HEK293 (cell line): ENCODE measurements around the gene TBXA2R.

Experiments
- BCL11B ChIP-seq: fragments of 450-650 bp; formaldehyde crosslinking; IDR thresholded peaks from 2 replicates; pipeline ENCODE4 v1.5.1; 2016; ENCODE audit warnings: low read depth, missing biosample characterization, missing genetic modification characterization
- EGR2 ChIP-seq: fragments of 450-650 bp; formaldehyde crosslinking; IDR thresholded peaks from 2 replicates; pipeline ENCODE4 v1.5.1; 2016; ENCODE audit warnings: low read depth, missing biosample characterization, missing genetic modification characterization
- IKZF3 ChIP-seq: fragments of 450-650 bp; IDR thresholded peaks from 2 replicates; pipeline ENCODE4 v1.5.0; 2018; ENCODE audit warnings: missing biosample characterization, mild to moderate bottlenecking, missing genetic modification characterization, moderate library complexity
- KLF1 ChIP-seq: fragments of 450-650 bp; formaldehyde crosslinking; IDR thresholded peaks from 2 replicates; pipeline ENCODE4 v1.5.1; 2016; ENCODE audit warnings: missing biosample characterization, missing genetic modification characterization
- KLF10 ChIP-seq: fragments of 450-650 bp; IDR thresholded peaks from 2 replicates; pipeline ENCODE4 v1.5.1; 2018; ENCODE audit warnings: missing biosample characterization, mild to moderate bottlenecking, missing genetic modification characterization
- OSR2 ChIP-seq: fragments of 450-650 bp; formaldehyde crosslinking; IDR thresholded peaks from 2 replicates; pipeline ENCODE4 v1.5.1; 2016; ENCODE audit warnings: missing biosample characterization, missing genetic modification characterization
- PRDM1 ChIP-seq: fragments of 450-650 bp; formaldehyde crosslinking; IDR thresholded peaks from 2 replicates; pipeline ENCODE4; 2016; ENCODE audit warnings: missing biosample characterization, missing genetic modification characterization
- SCRT2 ChIP-seq: fragments of 450-650 bp; formaldehyde crosslinking; IDR thresholded peaks from 2 replicates; pipeline ENCODE4 v1.5.1; 2016; ENCODE audit warnings: missing biosample characterization, missing genetic modification characterization
- YY2 ChIP-seq: fragments of 450-650 bp; formaldehyde crosslinking; IDR thresholded peaks from 2 replicates; pipeline ENCODE4 v1.5.1; 2016; ENCODE audit warnings: missing biosample characterization, missing genetic modification characterization
- ZFP41 ChIP-seq: fragments of 450-650 bp; formaldehyde crosslinking; IDR thresholded peaks from 2 replicates; pipeline ENCODE4 v1.5.1; 2016; ENCODE audit warnings: missing biosample characterization, missing genetic modification characterization, borderline replicate concordance
- ZNF140 ChIP-seq: fragments of 450-650 bp; formaldehyde crosslinking; IDR thresholded peaks from 2 replicates; pipeline ENCODE4 v1.5.1; 2016; ENCODE audit warnings: missing biosample characterization, missing genetic modification characterization
- ZNF157 ChIP-seq: fragments of 450-650 bp; formaldehyde crosslinking; IDR thresholded peaks from 2 replicates; pipeline ENCODE4 v1.5.1; 2016; ENCODE audit warnings: missing biosample characterization, missing genetic modification characterization
- ZNF19 ChIP-seq: fragments of 450-650 bp; formaldehyde crosslinking; IDR thresholded peaks from 2 replicates; pipeline ENCODE4; 2016; ENCODE audit warnings: missing biosample characterization, missing genetic modification characterization, low read depth
- ZNF221 ChIP-seq: fragments of 450-650 bp; formaldehyde crosslinking; IDR thresholded peaks from 2 replicates; pipeline ENCODE4 v1.5.1; 2017; ENCODE audit warnings: missing biosample characterization, missing genetic modification characterization, borderline replicate concordance
- ZNF223 ChIP-seq: fragments of 450-650 bp; formaldehyde crosslinking; IDR thresholded peaks from 2 replicates; pipeline ENCODE4 v1.5.1; 2016; ENCODE audit warnings: missing biosample characterization, missing genetic modification characterization
- ZNF37A ChIP-seq: fragments of 450-650 bp; IDR thresholded peaks from 2 replicates; pipeline ENCODE4 v1.5.1; 2018; ENCODE audit warnings: missing biosample characterization, missing genetic modification characterization
- ZNF394 ChIP-seq: fragments of 450-650 bp; formaldehyde crosslinking; IDR thresholded peaks from 2 replicates; pipeline ENCODE4 v1.5.1; 2016; ENCODE audit warnings: missing biosample characterization, missing genetic modification characterization, mild to moderate bottlenecking, moderate library complexity, borderline replicate concordance
- ZNF48 ChIP-seq: fragments of 450-650 bp; formaldehyde crosslinking; IDR thresholded peaks from 2 replicates; pipeline ENCODE4 v1.5.1; 2016; ENCODE audit warnings: missing biosample characterization, missing genetic modification characterization
- ZNF585B ChIP-seq: fragments of 450-650 bp; formaldehyde crosslinking; IDR thresholded peaks from 2 replicates; pipeline ENCODE4 v1.5.1; 2016; ENCODE audit warnings: missing biosample characterization, missing genetic modification characterization
- ZNF626 ChIP-seq: fragments of 450-650 bp; sonication (Bioruptor Pico); formaldehyde crosslinking; IDR thresholded peaks from 2 replicates; pipeline ENCODE4 v1.5.1; 2018; ENCODE audit warnings: missing biosample characterization, missing genetic modification characterization, inconsistent platforms
- ZNF629 ChIP-seq: fragments of 450-650 bp; formaldehyde crosslinking; IDR thresholded peaks from 2 replicates; pipeline ENCODE4 v1.5.1; 2017; ENCODE audit warnings: missing biosample characterization, missing genetic modification characterization
- ZNF658 ChIP-seq: fragments of 450-650 bp; formaldehyde crosslinking; IDR thresholded peaks from 2 replicates; pipeline ENCODE4; 2016; ENCODE audit warnings: missing biosample characterization, missing genetic modification characterization
- ZXDB ChIP-seq: fragments of 450-650 bp; formaldehyde crosslinking; IDR thresholded peaks from 2 replicates; pipeline ENCODE4 v1.5.1; 2016; ENCODE audit warnings: missing biosample characterization, missing genetic modification characterization
- TF ChIP-seq, protein P1 (sequence below): fragments of 450-650 bp; formaldehyde crosslinking; IDR thresholded peaks from 2 replicates; pipeline ENCODE4 v1.5.1; 2016; ENCODE audit warnings: missing biosample characterization, missing genetic modification characterization
- TF ChIP-seq, protein P2 (sequence below): fragments of 450-650 bp; formaldehyde crosslinking; IDR thresholded peaks from 2 replicates; pipeline ENCODE4 v1.5.1; 2016; ENCODE audit warnings: missing biosample characterization, missing genetic modification characterization
- TF ChIP-seq, protein P3 (sequence below): fragments of 450-650 bp; formaldehyde crosslinking; IDR thresholded peaks from 2 replicates; pipeline ENCODE4 v1.5.1; 2016; ENCODE audit warnings: missing biosample characterization, missing genetic modification characterization
- TF ChIP-seq, protein P4 (sequence below): fragments of 450-650 bp; formaldehyde crosslinking; IDR thresholded peaks from 2 replicates; pipeline ENCODE4 v1.5.1; 2017; ENCODE audit warnings: missing biosample characterization, missing genetic modification characterization
- TF ChIP-seq, protein P5 (sequence below): fragments of 450-650 bp; formaldehyde crosslinking; IDR thresholded peaks from 2 replicates; pipeline ENCODE4 v1.5.1; 2016; ENCODE audit warnings: missing biosample characterization, missing genetic modification characterization
- TF ChIP-seq, protein P6 (sequence below): fragments of 450-650 bp; formaldehyde crosslinking; IDR thresholded peaks from 2 replicates; pipeline ENCODE4 v1.5.1; 2017; ENCODE audit warnings: missing biosample characterization, missing genetic modification characterization
- TF ChIP-seq, protein P7 (sequence below): fragments of 450-650 bp; formaldehyde crosslinking; IDR thresholded peaks from 2 replicates; pipeline ENCODE4 v1.5.1; 2016; ENCODE audit warnings: missing biosample characterization, missing genetic modification characterization

The TBXA2R gene

DNA sequence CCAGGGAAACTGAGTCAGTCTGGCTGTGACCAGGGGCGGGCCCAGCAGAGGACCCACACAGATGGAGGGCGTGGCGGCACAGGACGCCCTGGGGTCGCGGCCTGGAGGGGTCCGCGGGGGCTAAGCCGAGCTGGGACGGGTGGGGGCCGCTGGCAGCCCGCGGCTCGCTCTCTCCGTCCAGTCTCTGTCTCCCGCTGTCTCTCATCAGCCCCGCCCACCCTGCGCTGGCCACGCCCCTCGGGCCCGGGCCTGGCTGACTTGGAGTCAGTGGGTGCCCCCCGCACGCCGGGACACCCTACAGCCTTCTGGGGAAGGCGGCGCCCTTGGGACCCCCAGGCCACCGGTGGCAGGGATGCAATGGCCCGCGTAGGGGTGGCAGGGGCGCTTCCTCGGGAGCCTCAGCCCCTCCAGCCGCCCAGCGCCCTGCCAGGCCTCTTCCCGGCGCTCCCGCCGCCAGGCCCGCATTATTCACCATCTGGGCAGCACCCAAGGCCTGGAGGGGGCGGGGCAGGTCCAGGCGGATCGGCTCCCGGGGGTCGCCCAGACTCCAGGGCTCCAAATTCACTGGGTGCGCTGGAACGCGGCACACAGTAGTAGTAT lies at the start of gene TBXA2R (continued):
- TF ChIP-seq ZNF221 (tag by site-specific recombination) (no peak), OSR2 (tag by site-specific recombination) (no peak), ZNF626 (tag by site-specific recombination) (no peak), SCRT2 (tag by site-specific recombination) (no peak), BCL11B (tag by site-specific recombination) (no peak), ZNF585B (no peak), PRDM1 (tag by site-specific recombination) (no peak), ZNF223 (no peak), IKZF3 (tag by site-specific recombination) (no peak), ZNF157 (tag by site-specific recombination) (no peak), KLF10 (peak; percentile 53; the same call in 1 of the 2 replicates), ZNF48 (no peak), YY2 (tag by site-specific recombination) (no peak), ZNF394 (tag by site-specific recombination) (no peak), ZNF658 (tag by site-specific recombination) (no peak), ZNF140 (tag by site-specific recombination) (no peak), ZNF37A (tag by site-specific recombination) (no peak), ZNF19 (no peak), KLF1 (tag by site-specific recombination) (peak; percentile 42), EGR2 (0 out of 2 replicates have a peak, but pooled peaks have one; percentile 6), ZXDB (tag by site-specific recombination) (no peak; the same call in 1 of the 2 replicates), ZFP41 (tag by site-specific recombination) (no peak), ZNF629 (no peak)
- TF ChIP-seq, protein P1, sequence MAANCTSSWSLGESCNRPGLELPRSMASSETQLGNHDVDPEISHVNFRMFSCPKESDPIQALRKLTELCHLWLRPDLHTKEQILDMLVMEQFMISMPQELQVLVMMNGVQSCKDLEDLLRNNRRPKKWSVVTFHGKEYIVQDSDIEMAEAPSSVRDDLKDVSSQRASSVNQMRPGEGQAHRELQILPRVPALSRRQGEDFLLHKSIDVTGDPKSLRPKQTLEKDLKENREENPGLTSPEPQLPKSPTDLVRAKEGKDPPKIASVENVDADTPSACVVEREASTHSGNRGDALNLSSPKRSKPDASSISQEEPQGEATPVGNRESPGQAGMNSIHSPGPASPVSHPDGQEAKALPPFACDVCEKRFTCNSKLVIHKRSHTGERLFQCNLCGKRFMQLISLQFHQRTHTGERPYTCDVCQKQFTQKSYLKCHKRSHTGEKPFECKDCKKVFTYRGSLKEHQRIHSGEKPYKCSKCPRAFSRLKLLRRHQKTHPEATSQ: no peak
- TF ChIP-seq, protein P2, sequence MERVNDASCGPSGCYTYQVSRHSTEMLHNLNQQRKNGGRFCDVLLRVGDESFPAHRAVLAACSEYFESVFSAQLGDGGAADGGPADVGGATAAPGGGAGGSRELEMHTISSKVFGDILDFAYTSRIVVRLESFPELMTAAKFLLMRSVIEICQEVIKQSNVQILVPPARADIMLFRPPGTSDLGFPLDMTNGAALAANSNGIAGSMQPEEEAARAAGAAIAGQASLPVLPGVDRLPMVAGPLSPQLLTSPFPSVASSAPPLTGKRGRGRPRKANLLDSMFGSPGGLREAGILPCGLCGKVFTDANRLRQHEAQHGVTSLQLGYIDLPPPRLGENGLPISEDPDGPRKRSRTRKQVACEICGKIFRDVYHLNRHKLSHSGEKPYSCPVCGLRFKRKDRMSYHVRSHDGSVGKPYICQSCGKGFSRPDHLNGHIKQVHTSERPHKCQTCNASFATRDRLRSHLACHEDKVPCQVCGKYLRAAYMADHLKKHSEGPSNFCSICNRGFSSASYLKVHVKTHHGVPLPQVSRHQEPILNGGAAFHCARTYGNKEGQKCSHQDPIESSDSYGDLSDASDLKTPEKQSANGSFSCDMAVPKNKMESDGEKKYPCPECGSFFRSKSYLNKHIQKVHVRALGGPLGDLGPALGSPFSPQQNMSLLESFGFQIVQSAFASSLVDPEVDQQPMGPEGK: peak; percentile 73
- TF ChIP-seq, protein P3, sequence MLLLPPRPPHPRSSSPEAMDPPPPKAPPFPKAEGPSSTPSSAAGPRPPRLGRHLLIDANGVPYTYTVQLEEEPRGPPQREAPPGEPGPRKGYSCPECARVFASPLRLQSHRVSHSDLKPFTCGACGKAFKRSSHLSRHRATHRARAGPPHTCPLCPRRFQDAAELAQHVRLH (tag by site-specific recombination): no peak
- TF ChIP-seq, protein P4, sequence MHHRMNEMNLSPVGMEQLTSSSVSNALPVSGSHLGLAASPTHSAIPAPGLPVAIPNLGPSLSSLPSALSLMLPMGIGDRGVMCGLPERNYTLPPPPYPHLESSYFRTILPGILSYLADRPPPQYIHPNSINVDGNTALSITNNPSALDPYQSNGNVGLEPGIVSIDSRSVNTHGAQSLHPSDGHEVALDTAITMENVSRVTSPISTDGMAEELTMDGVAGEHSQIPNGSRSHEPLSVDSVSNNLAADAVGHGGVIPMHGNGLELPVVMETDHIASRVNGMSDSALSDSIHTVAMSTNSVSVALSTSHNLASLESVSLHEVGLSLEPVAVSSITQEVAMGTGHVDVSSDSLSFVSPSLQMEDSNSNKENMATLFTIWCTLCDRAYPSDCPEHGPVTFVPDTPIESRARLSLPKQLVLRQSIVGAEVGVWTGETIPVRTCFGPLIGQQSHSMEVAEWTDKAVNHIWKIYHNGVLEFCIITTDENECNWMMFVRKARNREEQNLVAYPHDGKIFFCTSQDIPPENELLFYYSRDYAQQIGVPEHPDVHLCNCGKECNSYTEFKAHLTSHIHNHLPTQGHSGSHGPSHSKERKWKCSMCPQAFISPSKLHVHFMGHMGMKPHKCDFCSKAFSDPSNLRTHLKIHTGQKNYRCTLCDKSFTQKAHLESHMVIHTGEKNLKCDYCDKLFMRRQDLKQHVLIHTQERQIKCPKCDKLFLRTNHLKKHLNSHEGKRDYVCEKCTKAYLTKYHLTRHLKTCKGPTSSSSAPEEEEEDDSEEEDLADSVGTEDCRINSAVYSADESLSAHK (tag by site-specific recombination): no peak
- TF ChIP-seq, protein P5, sequence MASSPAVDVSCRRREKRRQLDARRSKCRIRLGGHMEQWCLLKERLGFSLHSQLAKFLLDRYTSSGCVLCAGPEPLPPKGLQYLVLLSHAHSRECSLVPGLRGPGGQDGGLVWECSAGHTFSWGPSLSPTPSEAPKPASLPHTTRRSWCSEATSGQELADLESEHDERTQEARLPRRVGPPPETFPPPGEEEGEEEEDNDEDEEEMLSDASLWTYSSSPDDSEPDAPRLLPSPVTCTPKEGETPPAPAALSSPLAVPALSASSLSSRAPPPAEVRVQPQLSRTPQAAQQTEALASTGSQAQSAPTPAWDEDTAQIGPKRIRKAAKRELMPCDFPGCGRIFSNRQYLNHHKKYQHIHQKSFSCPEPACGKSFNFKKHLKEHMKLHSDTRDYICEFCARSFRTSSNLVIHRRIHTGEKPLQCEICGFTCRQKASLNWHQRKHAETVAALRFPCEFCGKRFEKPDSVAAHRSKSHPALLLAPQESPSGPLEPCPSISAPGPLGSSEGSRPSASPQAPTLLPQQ (tag by site-specific recombination): no peak
- TF ChIP-seq, protein P6, sequence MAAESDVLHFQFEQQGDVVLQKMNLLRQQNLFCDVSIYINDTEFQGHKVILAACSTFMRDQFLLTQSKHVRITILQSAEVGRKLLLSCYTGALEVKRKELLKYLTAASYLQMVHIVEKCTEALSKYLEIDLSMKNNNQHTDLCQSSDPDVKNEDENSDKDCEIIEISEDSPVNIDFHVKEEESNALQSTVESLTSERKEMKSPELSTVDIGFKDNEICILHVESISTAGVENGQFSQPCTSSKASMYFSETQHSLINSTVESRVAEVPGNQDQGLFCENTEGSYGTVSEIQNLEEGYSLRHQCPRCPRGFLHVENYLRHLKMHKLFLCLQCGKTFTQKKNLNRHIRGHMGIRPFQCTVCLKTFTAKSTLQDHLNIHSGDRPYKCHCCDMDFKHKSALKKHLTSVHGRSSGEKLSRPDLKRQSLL (tag by site-specific recombination): no peak
- TF ChIP-seq, protein P7, sequence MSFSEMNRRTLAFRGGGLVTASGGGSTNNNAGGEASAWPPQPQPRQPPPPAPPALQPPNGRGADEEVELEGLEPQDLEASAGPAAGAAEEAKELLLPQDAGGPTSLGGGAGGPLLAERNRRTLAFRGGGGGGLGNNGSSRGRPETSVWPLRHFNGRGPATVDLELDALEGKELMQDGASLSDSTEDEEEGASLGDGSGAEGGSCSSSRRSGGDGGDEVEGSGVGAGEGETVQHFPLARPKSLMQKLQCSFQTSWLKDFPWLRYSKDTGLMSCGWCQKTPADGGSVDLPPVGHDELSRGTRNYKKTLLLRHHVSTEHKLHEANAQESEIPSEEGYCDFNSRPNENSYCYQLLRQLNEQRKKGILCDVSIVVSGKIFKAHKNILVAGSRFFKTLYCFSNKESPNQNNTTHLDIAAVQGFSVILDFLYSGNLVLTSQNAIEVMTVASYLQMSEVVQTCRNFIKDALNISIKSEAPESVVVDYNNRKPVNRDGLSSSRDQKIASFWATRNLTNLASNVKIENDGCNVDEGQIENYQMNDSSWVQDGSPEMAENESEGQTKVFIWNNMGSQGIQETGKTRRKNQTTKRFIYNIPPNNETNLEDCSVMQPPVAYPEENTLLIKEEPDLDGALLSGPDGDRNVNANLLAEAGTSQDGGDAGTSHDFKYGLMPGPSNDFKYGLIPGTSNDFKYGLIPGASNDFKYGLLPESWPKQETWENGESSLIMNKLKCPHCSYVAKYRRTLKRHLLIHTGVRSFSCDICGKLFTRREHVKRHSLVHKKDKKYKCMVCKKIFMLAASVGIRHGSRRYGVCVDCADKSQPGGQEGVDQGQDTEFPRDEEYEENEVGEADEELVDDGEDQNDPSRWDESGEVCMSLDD (tag by site-specific recombination): no peak; the same call in 1 of the 2 replicates
